ENCODE results near the gene PPP6R1. TPM values are rescaled to one million over a fixed set of nuclear protein-coding genes. Genes with fewer than 3 reads are reported as not detected.

The PPP6R1 gene
- total RNA-seq, 4 donors from 2014 or later, result 49.0 to 56.2 (median 51.3) TPM

DNA sequence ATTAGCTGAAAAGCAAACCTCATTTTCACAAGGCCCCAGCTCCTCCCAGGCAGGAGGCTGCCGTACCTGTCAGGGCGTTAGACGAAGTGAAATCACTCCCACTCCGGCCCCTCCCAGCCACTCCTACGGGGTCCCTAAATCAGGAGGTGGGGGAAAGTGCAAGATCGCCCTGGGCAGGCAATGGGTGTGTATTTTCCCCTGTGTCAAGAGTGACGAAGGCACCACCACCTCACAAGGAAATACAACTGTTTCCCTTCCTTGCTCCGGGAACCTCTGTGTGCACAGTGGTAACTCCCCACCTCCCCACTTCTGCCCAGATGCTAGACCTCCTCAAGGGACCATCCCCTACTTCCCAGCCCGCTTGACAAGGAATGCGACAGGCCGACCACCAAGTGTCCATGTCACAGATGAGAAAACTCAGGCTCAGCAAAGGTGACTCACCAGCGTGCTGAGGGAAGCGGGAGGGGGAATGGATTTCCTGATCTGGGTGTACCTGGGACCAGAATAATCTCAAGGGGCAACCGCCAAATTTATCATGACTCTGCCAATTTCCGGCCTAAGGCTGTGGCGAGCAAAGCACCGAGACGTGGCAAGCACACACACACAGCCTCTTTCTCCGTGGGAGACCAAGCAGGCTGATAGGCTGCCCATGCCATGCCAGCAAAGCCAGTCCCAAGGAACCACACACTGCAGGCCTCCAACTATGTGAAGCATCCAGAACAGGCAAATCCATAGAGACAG is 7.3 kb downstream of the PPP6R1 start:
- Histone ChIP-seq H3K36me3 (peaks cover 9% of the 10 kb centered on the region), H3K4me1 (peaks cover 78% of the 10 kb centered on the region), H3K9me3 (no peaks in the 10 kb centered on the region), H3K27me3 (no peaks in the 10 kb centered on the region), H3K4me3 (no peak overlapping the region), H3K27ac (no peak overlapping the region)
- 48% methylated on average over 11 of the region's 19 CpGs for WGBS
- TF ChIP-seq POLR2AphosphoS5 (IDR thresholded peaks at IDR 0.05), result no peak
- no peak for TF ChIP-seq POLR2A (IDR thresholded peaks at IDR 0.05)
- TF ChIP-seq, protein P1, sequence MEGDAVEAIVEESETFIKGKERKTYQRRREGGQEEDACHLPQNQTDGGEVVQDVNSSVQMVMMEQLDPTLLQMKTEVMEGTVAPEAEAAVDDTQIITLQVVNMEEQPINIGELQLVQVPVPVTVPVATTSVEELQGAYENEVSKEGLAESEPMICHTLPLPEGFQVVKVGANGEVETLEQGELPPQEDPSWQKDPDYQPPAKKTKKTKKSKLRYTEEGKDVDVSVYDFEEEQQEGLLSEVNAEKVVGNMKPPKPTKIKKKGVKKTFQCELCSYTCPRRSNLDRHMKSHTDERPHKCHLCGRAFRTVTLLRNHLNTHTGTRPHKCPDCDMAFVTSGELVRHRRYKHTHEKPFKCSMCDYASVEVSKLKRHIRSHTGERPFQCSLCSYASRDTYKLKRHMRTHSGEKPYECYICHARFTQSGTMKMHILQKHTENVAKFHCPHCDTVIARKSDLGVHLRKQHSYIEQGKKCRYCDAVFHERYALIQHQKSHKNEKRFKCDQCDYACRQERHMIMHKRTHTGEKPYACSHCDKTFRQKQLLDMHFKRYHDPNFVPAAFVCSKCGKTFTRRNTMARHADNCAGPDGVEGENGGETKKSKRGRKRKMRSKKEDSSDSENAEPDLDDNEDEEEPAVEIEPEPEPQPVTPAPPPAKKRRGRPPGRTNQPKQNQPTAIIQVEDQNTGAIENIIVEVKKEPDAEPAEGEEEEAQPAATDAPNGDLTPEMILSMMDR (IDR thresholded peaks at IDR 0.05), result no peak
- no peak for TF ChIP-seq EP300 (IDR thresholded peaks at IDR 0.05)
- no peak for DNase-seq (ENCODE audit: low spot score in 2 of 2)

GRCh38 chr19:55250262-55251036 is 8.4 kb downstream of the PPP6R1 start:
- 94% methylated on average over 17 of the region's 18 CpGs for WGBS
- H3K4me1 ChIP-seq, result peaks cover 67% of the 10 kb centered on the region
- no peaks in the 10 kb centered on the region for H3K27me3 ChIP-seq
- TF ChIP-seq POLR2A (IDR thresholded peaks at IDR 0.05) (no peak), EP300 (IDR thresholded peaks at IDR 0.05) (no peak), POLR2AphosphoS5 (IDR thresholded peaks at IDR 0.05) (no peak)
- TF ChIP-seq, protein P1 (IDR thresholded peaks at IDR 0.05), result no peak
- H3K36me3 ChIP-seq, result peaks cover 20% of the 10 kb centered on the region
- no peaks in the 10 kb centered on the region for H3K9me3 ChIP-seq
- DNase-seq (ENCODE audit: low spot score in 2 of 2), result peak in 1 of 2 donors; percentile 76
- H3K4me3 ChIP-seq, result no peak overlapping the region
- no peak overlapping the region for H3K27ac ChIP-seq

GRCh38 chr19:55249841-55250240 is 9.0 kb downstream of the PPP6R1 start:
- peaks cover 26% of the 10 kb centered on the region for H3K36me3 ChIP-seq
- H3K27ac ChIP-seq, result no peak overlapping the region
- no peak overlapping the region for H3K4me3 ChIP-seq
- no peaks in the 10 kb centered on the region for H3K27me3 ChIP-seq
- no peak for DNase-seq (ENCODE audit: low spot score in 2 of 2)
- TF ChIP-seq POLR2A (IDR thresholded peaks at IDR 0.05) (no peak), POLR2AphosphoS5 (IDR thresholded peaks at IDR 0.05) (no peak)
- TF ChIP-seq, protein P1 (IDR thresholded peaks at IDR 0.05), result no peak
- peaks cover 61% of the 10 kb centered on the region for H3K4me1 ChIP-seq
- 86% methylated on average over 9 of the region's 11 CpGs for WGBS
- H3K9me3 ChIP-seq, result no peaks in the 10 kb centered on the region

GRCh38 chr19:55248704-55249103 is 10.1 kb downstream of the PPP6R1 start:
- no peak for TF ChIP-seq POLR2A (IDR thresholded peaks at IDR 0.05)
- no peak for TF ChIP-seq POLR2AphosphoS5 (IDR thresholded peaks at IDR 0.05)
- TF ChIP-seq, protein P1 (IDR thresholded peaks at IDR 0.05), result no peak
- TF ChIP-seq EP300 (IDR thresholded peaks at IDR 0.05), result no peak
- peaks cover 37% of the 10 kb centered on the region for H3K36me3 ChIP-seq
- peaks cover 51% of the 10 kb centered on the region for H3K4me1 ChIP-seq

GRCh38 chr19:55248166-55248675 is 10.6 kb downstream of the PPP6R1 start:
- no peak overlapping the region for H3K27ac ChIP-seq
- H3K9me3 ChIP-seq, result no peaks in the 10 kb centered on the region
- 82% methylated on average over 10 of the region's 10 CpGs for WGBS
- peaks cover 50% of the 10 kb centered on the region for H3K4me1 ChIP-seq
- H3K36me3 ChIP-seq, result peaks cover 42% of the 10 kb centered on the region
- H3K4me3 ChIP-seq, result no peak overlapping the region
- DNase-seq (ENCODE audit: low spot score in 2 of 2), result no peak
- H3K27me3 ChIP-seq, result no peaks in the 10 kb centered on the region
- TF ChIP-seq EP300 (IDR thresholded peaks at IDR 0.05), result no peak
- TF ChIP-seq POLR2A (IDR thresholded peaks at IDR 0.05), result no peak
- no peak for TF ChIP-seq POLR2AphosphoS5 (IDR thresholded peaks at IDR 0.05)
- TF ChIP-seq, protein P1 (IDR thresholded peaks at IDR 0.05), result no peak

More at GRCh38 chr19:55248704-55249103, 10.1 kb downstream of the PPP6R1 start:
- Histone ChIP-seq H3K9me3 (no peaks in the 10 kb centered on the region), H3K27me3 (no peaks in the 10 kb centered on the region), H3K4me3 (no peak overlapping the region), H3K27ac (no peak overlapping the region)
- no peak for DNase-seq (ENCODE audit: low spot score in 2 of 2)
- WGBS, result 88% methylated on average over 7 of the region's 9 CpGs
